Colonic mucosa (tissue), 4 donors: Measurements from ENCODE around the gene NDUFS4. TPM values are rescaled to one million over a fixed set of nuclear protein-coding genes. Genes with fewer than 3 reads are reported as not detected.
"Not testable (repeated sequence)": the region's sequence is repeated elsewhere in the genome, so short reads cannot be mapped to it uniquely, and the experiment has no call there.

ENCODE experiments used
- DNase-seq: peaks from one replicate; pipeline ENCODE4 v3.0.0-alpha.2; 2020
- H3K27ac ChIP-seq: fragments of 200-600 bp; one replicate; pipeline ENCODE4 v1.8.0; 2021
- H3K27me3 ChIP-seq: fragments of 200-600 bp; one replicate; pipeline ENCODE4 v1.8.0; 2021
- H3K36me3 ChIP-seq: fragments of 200-600 bp; one replicate; pipeline ENCODE4 v1.8.0; 2021
- H3K4me1 ChIP-seq: fragments of 200-600 bp; one replicate; pipeline ENCODE4 v1.8.0; 2021; ENCODE audit warnings: mild to moderate bottlenecking
- H3K4me3 ChIP-seq: fragments of 200-600 bp; one replicate; pipeline ENCODE4 v1.8.0; 2021
- H3K9ac ChIP-seq, 2 donors: one replicate each; pipeline ENCODE4 v1.7.0; 2013; ENCODE audit warnings: control low read depth in 2 of 2, low read depth in 2 of 2, low read length in 2 of 2
- H3K9me3 ChIP-seq: fragments of 200-600 bp; one replicate; pipeline ENCODE4 v1.8.0; 2021
- CTCF ChIP-seq: fragments of 200-600 bp; IDR thresholded peaks from one replicate; pipeline ENCODE4 v1.8.0; 2022; ENCODE audit warnings: antibody characterized with exemption, mild to moderate bottlenecking
- intact Hi-C: fragments of 100-400 bp; cut with DNase I; formaldehyde crosslinking; loops from one replicate; pipeline ENCODE4 v1.14.1; 2022
- total RNA-seq, 2 donors: library from RNA; stranded (reverse); fragmentation: NEBNext Ultra II Directional in 1 of 2; extraction: Animal tissue kit (Norgen Biotek cat#: 25700) in 1 of 2; gene quantifications; one replicate each; pipeline ENCODE4 v1.2.1, GENCODE V29; 2021
- donor health status: healthy.
- donor health status: DM: no; HTN: no; CAD: no.
- donor health status: DM: no; HTN: no; CAD: no.

The NDUFS4 gene
- 100 to 1,000 TPM in 1 of 2 donors, 10 to 100 TPM in 1; 87.5 to 119 TPM for total RNA-seq

- peak within 1 kb of the TSS; percentile 68 for H3K27ac ChIP-seq
- H3K9ac ChIP-seq, result peak within 1 kb of the TSS; percentile 78 to 82
- peaks cover 11% of the 10 kb centered on the region for H3K4me1 ChIP-seq
- TF ChIP-seq CTCF, result no peak
- H3K9me3 ChIP-seq, result no peaks in the 10 kb centered on the region
- peak; percentile 95 for DNase-seq
- intact Hi-C loops, result no loop called here
- no peaks in the 10 kb centered on the region for H3K27me3 ChIP-seq
- H3K36me3 ChIP-seq, result no peaks in the 10 kb centered on the region
- H3K4me3 ChIP-seq, result peak within 1 kb of the TSS; percentile 73
Measured at GRCh38 chr5:53560506-53561191, at the start of gene NDUFS4. NDUFS4 (plus strand) TSS chr5:53560639; CDS start chr5:53560663, 24 bp downstream.

DNA sequence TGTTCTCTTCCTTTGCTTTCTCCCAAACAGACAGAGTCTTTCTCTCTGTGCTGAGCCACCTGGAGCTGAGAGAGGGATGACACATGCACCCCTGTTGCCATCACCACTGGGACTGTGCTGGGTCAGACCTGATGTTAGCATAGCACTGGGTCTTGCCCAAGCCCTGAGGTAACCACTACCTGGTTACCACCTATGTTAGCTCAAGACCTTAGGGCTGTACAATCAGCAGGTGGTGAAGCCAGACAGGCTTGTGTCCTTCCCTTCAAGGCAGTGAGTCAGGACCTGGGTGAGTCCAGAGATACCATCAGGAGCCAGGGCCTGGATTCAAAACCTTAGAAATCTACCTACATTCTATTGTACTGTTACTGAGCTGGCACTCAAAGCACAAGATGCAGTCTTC, 47.9 kb upstream of the NDUFS4 start:
- Histone ChIP-seq H3K36me3 (no peaks in the 10 kb centered on the region), H3K27ac (no peak overlapping the region), H3K9ac (no peak overlapping the region), H3K4me3 (no peak overlapping the region), H3K4me1 (no peaks in the 10 kb centered on the region), H3K9me3 (no peaks in the 10 kb centered on the region), H3K27me3 (no peaks in the 10 kb centered on the region)
- DNase-seq, result no peak
- intact Hi-C loops, result no loop called here
- no peak for TF ChIP-seq CTCF

DNA sequence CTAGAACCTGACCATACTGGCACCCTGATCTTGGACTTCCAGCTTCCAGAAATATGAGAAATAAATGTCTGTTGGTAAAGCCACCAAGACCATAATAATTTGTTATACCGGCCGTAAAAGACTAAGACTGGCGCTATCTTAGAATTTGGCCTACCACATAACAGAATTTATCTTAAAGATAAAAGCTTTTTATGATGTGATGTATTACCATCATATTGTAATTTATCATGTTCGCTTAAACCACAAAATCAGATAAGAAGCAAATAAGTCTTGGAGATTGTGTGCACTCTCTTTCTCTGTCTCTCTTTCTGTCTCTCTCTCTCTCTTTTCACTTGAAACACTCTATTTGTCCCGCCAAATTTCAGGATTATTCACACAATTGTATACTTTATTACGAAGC, 44.5 kb upstream of the NDUFS4 start:
- H3K36me3 ChIP-seq, result no peaks in the 10 kb centered on the region
- no peaks in the 10 kb centered on the region for H3K9me3 ChIP-seq
- no peak overlapping the region for H3K4me3 ChIP-seq
- H3K27ac ChIP-seq, result no peak overlapping the region
- H3K9ac ChIP-seq, result no peak overlapping the region
- H3K27me3 ChIP-seq, result no peaks in the 10 kb centered on the region
- DNase-seq, result no peak
- intact Hi-C loops, result no loop called here
- no peak for TF ChIP-seq CTCF
- no peaks in the 10 kb centered on the region for H3K4me1 ChIP-seq

GRCh38 chr5:53520813-53521212, 39.6 kb upstream of the NDUFS4 start:
- H3K4me3 ChIP-seq, result no peak overlapping the region
- H3K27me3 ChIP-seq, result no peaks in the 10 kb centered on the region
- H3K9ac ChIP-seq, result no peak overlapping the region
- H3K36me3 ChIP-seq, result no peaks in the 10 kb centered on the region
- no peak for TF ChIP-seq CTCF
- intact Hi-C loops, result no loop called here
- H3K27ac ChIP-seq, result no peak overlapping the region
- DNase-seq, result no peak
- H3K4me1 ChIP-seq, result no peaks in the 10 kb centered on the region
- H3K9me3 ChIP-seq, result no peaks in the 10 kb centered on the region

- no peaks in the 10 kb centered on the region for H3K4me1 ChIP-seq
- intact Hi-C loops, result no loop called here
- no peak for TF ChIP-seq CTCF
Measured at GRCh38 chr5:53537711-53538110, 22.7 kb upstream of the NDUFS4 start.

GRCh38 chr5:53540739-53541138, 19.7 kb upstream of the NDUFS4 start:
- not testable (repeated sequence) for H3K27ac ChIP-seq, H3K36me3 ChIP-seq

More at GRCh38 chr5:53537711-53538110, 22.7 kb upstream of the NDUFS4 start:
- H3K9ac ChIP-seq, result no peak overlapping the region
- H3K9me3 ChIP-seq, result no peaks in the 10 kb centered on the region
- H3K27ac ChIP-seq, result no peak overlapping the region
- H3K36me3 ChIP-seq, result no peaks in the 10 kb centered on the region
- H3K27me3 ChIP-seq, result no peaks in the 10 kb centered on the region
- H3K4me3 ChIP-seq, result no peak overlapping the region
- DNase-seq, result no peak

More at GRCh38 chr5:53540739-53541138, 19.7 kb upstream of the NDUFS4 start:
- intact Hi-C loops, H3K27me3 ChIP-seq, H3K9ac ChIP-seq, H3K4me3 ChIP-seq, H3K9me3 ChIP-seq, H3K4me1 ChIP-seq, DNase-seq: not testable (repeated sequence)
